ENCODE results near the gene SPRY2. TPM values are rescaled to one million over a fixed set of nuclear protein-coding genes. Genes with fewer than 3 reads are reported as not detected.
A peak's percentile ranks its signal among the peaks of the same experiment; 100 is the strongest.

SPRY2 gene
- total and polyA plus RNA-seq, 2 of the 13 experiments (the other 11 are each of a cell fraction or from before 2014, with no cell fraction given) = 7.4 to 25.1 TPM

DNA sequence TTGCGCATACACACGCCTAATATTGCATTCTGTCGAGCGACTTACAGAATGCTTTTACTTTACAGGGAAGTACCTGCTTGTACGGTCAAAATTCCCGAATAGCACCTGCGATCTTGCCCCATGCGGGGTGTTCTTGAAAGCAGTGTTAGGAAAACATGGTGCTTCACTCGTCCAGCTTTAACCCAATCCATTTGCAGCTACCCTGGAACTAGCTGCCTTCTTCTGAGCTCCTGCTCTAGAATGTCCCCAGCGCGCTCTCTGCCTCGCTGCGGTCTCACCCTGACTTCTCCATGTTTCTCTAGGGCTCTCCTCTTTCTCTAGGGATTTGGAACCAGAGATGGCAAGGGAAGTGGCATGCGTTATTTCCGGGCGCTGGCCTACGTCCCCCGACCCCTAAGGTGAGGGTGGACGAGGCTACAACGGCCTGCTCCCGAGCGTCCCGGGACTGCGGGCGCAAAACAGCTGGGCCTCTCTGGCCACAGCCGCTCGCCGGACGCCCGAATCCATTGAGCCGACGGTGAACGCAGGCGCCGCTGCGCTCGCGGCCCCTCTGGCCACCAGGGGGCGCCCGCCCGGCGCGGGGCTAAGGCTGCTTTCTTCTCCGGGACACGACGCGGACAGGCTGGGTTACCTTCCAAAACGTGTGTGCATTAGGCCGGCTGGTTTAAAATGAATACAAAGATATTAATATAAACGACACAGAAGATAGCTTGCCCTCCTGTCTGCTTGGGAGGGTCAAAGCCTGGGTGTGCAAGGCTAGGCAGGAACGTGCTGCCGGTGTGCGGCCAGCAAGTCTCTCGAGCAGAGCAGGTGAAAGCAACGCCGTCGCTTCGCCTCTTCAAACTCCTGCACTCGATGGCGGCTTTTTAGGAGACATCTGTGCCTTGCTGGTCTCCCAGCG lies 1.8 kb upstream of the SPRY2 start (continued):
- TF ChIP-seq ZNF704 (CRISPR knock-in tag; IDR thresholded peaks at IDR 0.05; ENCODE audit: borderline replicate concordance) = 0 out of 2 replicates have a peak, but pooled peaks have one; percentile 63
- TF ChIP-seq TRAFD1 (CRISPR knock-in tag; IDR thresholded peaks at IDR 0.05; ENCODE audit: borderline replicate concordance) = no peak; the same call in 1 of the 2 replicates
- 0 out of 2 replicates have a peak, but pooled peaks have one; percentile 32 for TF ChIP-seq ZNF329 (CRISPR knock-in tag; IDR thresholded peaks at IDR 0.05; ENCODE audit: low read depth)
- TF ChIP-seq DMAP1 (CRISPR knock-in tag; IDR thresholded peaks at IDR 0.05) = peak; percentile 60; the same call in 1 of the 2 replicates
- no peak for TF ChIP-seq ZNF713 (CRISPR knock-in tag; IDR thresholded peaks at IDR 0.05)
- peak; percentile 62 for TF ChIP-seq POGZ (CRISPR knock-in tag; IDR thresholded peaks at IDR 0.05)
- TF ChIP-seq ZNF430 (CRISPR knock-in tag; IDR thresholded peaks at IDR 0.05) = peak; percentile 95
- TF ChIP-seq DPF2 (CRISPR knock-in tag; IDR thresholded peaks at IDR 0.05; ENCODE audit: borderline replicate concordance, low read depth) = no peak
- 0 out of 2 replicates have a peak, but pooled peaks have one; percentile 24 for TF ChIP-seq ZBTB38 (CRISPR knock-in tag; IDR thresholded peaks at IDR 0.05)
- TF ChIP-seq MEIS1 (CRISPR knock-in tag; IDR thresholded peaks at IDR 0.05; ENCODE audit: borderline replicate concordance) = peak; percentile 64; the same call in 1 of the 2 replicates
- TF ChIP-seq ZNF264 (CRISPR knock-in tag; IDR thresholded peaks at IDR 0.05) = peak; percentile 40; the same call in 1 of the 2 replicates
- TF ChIP-seq SOX5 (CRISPR knock-in tag; IDR thresholded peaks at IDR 0.05; ENCODE audit: borderline replicate concordance) = peak; percentile 48; the same call in 1 of the 2 replicates
- peak; percentile 50; the same call in 1 of the 2 replicates for TF ChIP-seq HOXD1 (CRISPR knock-in tag; IDR thresholded peaks at IDR 0.05)
- TF ChIP-seq TFAP4 (IDR thresholded peaks at IDR 0.05; ENCODE audit: borderline replicate concordance, low read depth) = peak; percentile 81; the same call in 1 of the 2 replicates
- TF ChIP-seq, protein P1, sequence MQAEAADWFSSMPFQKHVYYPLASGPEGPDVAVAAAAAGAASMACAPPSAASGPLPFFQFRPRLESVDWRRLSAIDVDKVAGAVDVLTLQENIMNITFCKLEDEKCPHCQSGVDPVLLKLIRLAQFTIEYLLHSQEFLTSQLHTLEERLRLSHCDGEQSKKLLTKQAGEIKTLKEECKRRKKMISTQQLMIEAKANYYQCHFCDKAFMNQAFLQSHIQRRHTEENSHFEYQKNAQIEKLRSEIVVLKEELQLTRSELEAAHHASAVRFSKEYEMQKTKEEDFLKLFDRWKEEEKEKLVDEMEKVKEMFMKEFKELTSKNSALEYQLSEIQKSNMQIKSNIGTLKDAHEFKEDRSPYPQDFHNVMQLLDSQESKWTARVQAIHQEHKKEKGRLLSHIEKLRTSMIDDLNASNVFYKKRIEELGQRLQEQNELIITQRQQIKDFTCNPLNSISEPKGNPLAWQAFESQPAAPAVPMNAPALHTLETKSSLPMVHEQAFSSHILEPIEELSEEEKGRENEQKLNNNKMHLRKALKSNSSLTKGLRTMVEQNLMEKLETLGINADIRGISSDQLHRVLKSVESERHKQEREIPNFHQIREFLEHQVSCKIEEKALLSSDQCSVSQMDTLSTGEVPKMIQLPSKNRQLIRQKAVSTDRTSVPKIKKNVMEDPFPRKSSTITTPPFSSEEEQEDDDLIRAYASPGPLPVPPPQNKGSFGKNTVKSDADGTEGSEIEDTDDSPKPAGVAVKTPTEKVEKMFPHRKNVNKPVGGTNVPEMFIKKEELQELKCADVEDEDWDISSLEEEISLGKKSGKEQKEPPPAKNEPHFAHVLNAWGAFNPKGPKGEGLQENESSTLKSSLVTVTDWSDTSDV (CRISPR knock-in tag; IDR thresholded peaks at IDR 0.05) = 0 out of 2 replicates have a peak, but pooled peaks have one; percentile 20
- 0 out of 2 replicates have a peak, but pooled peaks have one; percentile 33 for TF ChIP-seq AKAP8 (CRISPR knock-in tag; IDR thresholded peaks at IDR 0.05)
- TF ChIP-seq ZNF205 (CRISPR knock-in tag; IDR thresholded peaks at IDR 0.05) = peak; percentile 56
- TF ChIP-seq IRF9 (CRISPR knock-in tag; IDR thresholded peaks at IDR 0.05; ENCODE audit: borderline replicate concordance) = peak; percentile 73; the same call in 1 of the 2 replicates
- TF ChIP-seq ZNF652 (CRISPR knock-in tag; IDR thresholded peaks at IDR 0.05; ENCODE audit: borderline replicate concordance, low read depth) = no peak
- TF ChIP-seq POLR2AphosphoS2 (IDR thresholded peaks at IDR 0.05; ENCODE audit: low read depth, low read length) = no peak
- no peak for TF ChIP-seq ARID2 (CRISPR knock-in tag; IDR thresholded peaks at IDR 0.05; ENCODE audit: borderline replicate concordance)

Data from HepG2 (cell line).